AG04449 (cell line): Measurements from ENCODE around the gene NUTM2G.
A peak's percentile ranks its signal among the peaks of the same experiment; 100 is the strongest.
"Not testable (repeated sequence)": the region's sequence is repeated elsewhere in the genome, so short reads cannot be mapped to it uniquely, and the experiment has no call there.

Source experiments
- CTCF ChIA-PET: fragments of 350-600 bp; formaldehyde crosslinking; extraction: SDS; loops from one replicate; lab custom pipeline; 2021; ENCODE audit warnings: antibody characterized with exemption; lab: Yijun Ruan, JAX
- POLR2A ChIA-PET: fragments of 400-600, 350-600 bp; formaldehyde crosslinking; extraction: SDS; loops from one replicate; lab custom pipeline; 2020; ENCODE audit warnings: antibody characterized with exemption, inconsistent platforms; lab: Yijun Ruan, JAX
- DNase-seq: peaks from one replicate; pipeline ENCODE4 v3.0.0-alpha.2; 2010; ENCODE audit warnings: low read depth, low spot score
- H3K4me3 ChIP-seq: 2 replicates; pipeline ENCODE4 v1.5.1; 2011; ENCODE audit warnings: low read depth, mild to moderate bottlenecking, control low read depth, low read length
- TF ChIP-seq, protein P1 (sequence below): IDR thresholded peaks from one replicate; pipeline ENCODE4 v1.5.1; 2011; ENCODE audit warnings: mild to moderate bottlenecking, moderate library complexity, low read length, control low read depth, inconsistent platforms; ENCODE audit not compliant: insufficient read depth; ENCODE audit errors: missing control alignments

NUTM2G gene, protein sequence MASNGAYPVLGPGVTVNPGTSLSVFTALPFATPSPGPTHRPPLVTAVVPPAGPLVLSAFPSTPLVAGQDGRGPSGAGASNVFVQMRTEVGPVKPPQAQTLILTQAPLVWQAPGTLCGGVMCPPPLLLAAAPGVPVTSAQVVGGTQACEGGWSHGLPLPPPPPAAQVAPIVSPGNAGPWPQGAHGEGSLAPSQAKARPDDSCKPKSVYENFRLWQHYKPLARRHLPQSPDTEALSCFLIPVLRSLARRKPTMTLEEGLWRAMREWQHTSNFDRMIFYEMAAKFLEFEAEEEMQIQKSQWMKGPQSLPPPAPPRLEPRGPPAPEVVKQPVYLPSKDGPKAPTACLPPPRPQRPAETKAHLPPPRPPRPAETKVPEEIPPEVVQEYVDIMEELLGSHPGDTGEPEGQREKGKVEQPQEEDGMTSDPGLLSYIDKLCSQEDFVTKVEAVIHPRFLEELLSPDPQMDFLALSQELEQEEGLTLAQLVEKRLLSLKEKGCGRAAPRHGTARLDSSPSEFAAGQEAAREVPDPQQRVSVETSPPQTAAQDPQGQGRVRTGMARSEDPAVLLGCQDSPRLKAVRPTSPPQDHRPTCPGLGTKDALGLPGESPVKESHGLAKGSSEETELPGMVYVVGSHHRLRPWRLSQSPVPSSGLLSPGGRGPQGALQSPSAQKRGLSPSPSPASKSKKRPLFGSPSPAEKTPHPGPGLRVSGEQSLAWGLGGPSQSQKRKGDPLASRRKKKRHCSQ

GRCh38 chr9:96928543-96928942, at the start of gene NUTM2G:
TSS of gene NUTM2G (plus strand) at chr9:96928843. CDS start at chr9:96929025, 182 bp downstream.
- DNase-seq, CTCF ChIA-PET, POLR2A ChIA-PET, H3K4me3 ChIP-seq: not testable (repeated sequence)

DNA sequence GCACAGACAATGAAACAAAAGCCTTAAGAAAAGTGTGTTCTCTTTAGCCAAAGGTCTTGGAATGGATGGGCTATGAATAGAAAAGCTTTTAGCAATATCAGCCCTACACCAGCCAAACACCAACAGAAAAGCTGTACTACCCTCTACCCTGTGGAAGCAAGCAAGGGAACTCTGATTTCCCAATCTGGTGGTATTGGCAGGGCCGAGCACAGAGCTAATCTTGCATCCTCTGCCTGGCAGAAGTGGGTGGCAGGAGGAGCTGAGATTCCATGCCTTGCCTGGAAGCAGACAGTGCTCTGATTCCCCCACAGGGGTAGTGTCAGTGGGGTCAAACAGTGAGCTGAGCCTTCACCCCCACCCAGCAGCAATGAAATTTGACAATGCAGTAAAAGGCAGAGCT, 44.7 kb upstream of the NUTM2G start:
- CTCF ChIA-PET: no interaction called here
- H3K4me3 ChIP-seq: no peak overlapping the region
- DNase-seq: no peak
- POLR2A ChIA-PET: no interaction called here
- TF ChIP-seq, protein P1, sequence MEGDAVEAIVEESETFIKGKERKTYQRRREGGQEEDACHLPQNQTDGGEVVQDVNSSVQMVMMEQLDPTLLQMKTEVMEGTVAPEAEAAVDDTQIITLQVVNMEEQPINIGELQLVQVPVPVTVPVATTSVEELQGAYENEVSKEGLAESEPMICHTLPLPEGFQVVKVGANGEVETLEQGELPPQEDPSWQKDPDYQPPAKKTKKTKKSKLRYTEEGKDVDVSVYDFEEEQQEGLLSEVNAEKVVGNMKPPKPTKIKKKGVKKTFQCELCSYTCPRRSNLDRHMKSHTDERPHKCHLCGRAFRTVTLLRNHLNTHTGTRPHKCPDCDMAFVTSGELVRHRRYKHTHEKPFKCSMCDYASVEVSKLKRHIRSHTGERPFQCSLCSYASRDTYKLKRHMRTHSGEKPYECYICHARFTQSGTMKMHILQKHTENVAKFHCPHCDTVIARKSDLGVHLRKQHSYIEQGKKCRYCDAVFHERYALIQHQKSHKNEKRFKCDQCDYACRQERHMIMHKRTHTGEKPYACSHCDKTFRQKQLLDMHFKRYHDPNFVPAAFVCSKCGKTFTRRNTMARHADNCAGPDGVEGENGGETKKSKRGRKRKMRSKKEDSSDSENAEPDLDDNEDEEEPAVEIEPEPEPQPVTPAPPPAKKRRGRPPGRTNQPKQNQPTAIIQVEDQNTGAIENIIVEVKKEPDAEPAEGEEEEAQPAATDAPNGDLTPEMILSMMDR: no peak

GRCh38 chr9:96884443-96884842, 44.2 kb upstream of the NUTM2G start:
- POLR2A ChIA-PET: no interaction called here
- CTCF ChIA-PET: no interaction called here
- DNase-seq: peak; percentile 28
- TF ChIP-seq, protein P1: no peak
- H3K4me3 ChIP-seq: no peak overlapping the region

- no peak for DNase-seq
- no peak overlapping the region for H3K4me3 ChIP-seq
- TF ChIP-seq, protein P1: no peak
- ChIA-PET POLR2A (no interaction called here), CTCF (no interaction called here)
These were observed 43.2 kb upstream of the NUTM2G start for GRCh38 chr9:96885424-96885823.

- TF ChIP-seq, protein P1: no peak
- DNase-seq: no peak
- POLR2A ChIA-PET: no interaction called here
- no peak overlapping the region for H3K4me3 ChIP-seq
- CTCF ChIA-PET: no interaction called here
These were observed 40.1 kb upstream of the NUTM2G start for GRCh38 chr9:96888591-96888990.

- ChIA-PET POLR2A (no interaction called here), CTCF (no interaction called here)
- TF ChIP-seq, protein P1: no peak
These were observed 36.5 kb upstream of the NUTM2G start for GRCh38 chr9:96892131-96892530.

DNA sequence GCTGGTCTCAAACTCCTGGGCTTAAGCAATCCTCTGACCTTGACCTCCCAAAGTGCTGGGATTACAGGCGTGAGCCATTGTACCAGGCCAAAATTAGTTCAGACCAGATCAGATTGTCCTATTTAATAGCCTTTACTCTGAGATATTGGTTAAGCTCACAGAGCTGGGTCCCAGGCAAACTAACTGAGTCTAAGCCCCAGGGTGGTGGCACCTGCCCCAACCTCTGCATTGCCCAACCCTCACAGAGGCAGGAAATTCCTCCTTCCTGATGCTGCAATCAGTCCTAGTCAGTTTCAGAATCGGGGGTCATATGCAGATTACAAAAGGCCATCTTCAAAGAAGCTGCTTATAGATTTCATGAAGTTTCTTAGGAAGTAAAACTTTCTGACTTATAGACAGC, 28.6 kb upstream of the NUTM2G start:
- DNase-seq, POLR2A ChIA-PET, H3K4me3 ChIP-seq, CTCF ChIA-PET: not testable (repeated sequence)

More at GRCh38 chr9:96892131-96892530, 36.5 kb upstream of the NUTM2G start:
- no peak for DNase-seq
- no peak overlapping the region for H3K4me3 ChIP-seq

DNA sequence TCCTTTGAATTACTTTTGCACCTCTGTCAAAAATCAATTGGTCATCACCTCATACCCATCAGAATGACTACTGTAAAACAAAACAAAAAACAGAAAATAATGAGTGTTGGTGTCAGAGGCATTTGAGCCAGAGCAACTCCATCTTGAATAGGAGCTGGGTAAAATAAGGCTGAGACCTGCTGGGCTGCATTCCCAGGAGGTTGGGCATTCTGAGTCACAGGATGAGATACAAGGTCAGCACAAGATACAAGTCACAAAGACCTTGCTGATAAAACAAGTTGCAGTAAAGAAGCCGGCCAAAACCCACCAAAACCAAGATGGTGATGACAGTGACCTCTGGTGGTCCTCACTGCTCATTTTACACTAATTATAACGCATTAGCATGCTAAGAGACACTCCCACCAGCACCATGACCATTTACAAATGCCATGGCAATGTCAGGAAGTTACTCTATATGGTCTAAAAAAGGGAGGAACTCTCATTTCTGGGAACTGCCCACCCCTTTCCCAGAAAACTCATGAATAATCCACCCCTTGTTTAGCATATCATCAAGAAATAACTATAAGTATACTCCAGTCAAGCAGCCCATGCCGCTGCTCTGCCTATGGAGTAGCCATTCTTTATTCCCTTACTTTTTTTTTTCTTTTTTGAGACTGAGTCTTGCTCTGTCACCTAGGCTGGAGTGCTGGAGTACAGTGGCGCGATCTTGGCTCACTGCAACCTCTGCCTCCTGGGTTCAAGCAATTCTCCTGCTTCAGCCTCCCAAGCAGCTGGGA, 23.5 kb upstream of the NUTM2G start:
- POLR2A ChIA-PET, CTCF ChIA-PET, DNase-seq, H3K4me3 ChIP-seq: not testable (repeated sequence)

DNA sequence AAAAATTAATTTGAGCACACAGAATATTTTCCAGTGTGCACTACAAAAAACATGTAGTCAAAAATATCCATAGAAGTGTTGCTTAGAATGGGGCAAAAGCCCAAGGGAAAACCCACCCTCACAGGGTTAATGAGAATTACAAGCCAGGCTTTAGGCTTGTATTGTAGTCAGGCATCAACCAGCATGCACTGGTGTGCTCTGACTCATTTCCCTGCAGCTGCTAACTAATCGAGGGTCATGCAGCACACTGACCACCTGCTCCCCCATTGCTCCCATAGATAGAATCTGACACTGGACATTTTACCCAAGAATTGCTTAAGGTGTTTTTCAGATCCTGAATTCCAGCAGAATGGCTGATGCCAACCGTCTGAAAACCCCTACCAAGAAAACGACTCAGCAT, 20.2 kb upstream of the NUTM2G start:
- CTCF ChIA-PET, H3K4me3 ChIP-seq, DNase-seq, POLR2A ChIA-PET: not testable (repeated sequence)

- CTCF ChIA-PET, POLR2A ChIA-PET, H3K4me3 ChIP-seq, DNase-seq: not testable (repeated sequence)
These were observed 13.1 kb upstream of the NUTM2G start for GRCh38 chr9:96915539-96915938.
